Endodermal cell (in vitro differentiated cells): ENCODE results near the gene TAPBPL. TPM values are rescaled to one million over a fixed set of nuclear protein-coding genes. Genes with fewer than 3 reads are reported as not detected.
"Not testable (repeated sequence)": the region's sequence is repeated elsewhere in the genome, so short reads cannot be mapped to it uniquely, and the experiment has no call there.

Source experiments
- DNase-seq: peaks from one replicate; pipeline ENCODE4 v3.0.0-alpha.2; 2017
- H3K27ac ChIP-seq: 2 replicates; pipeline ENCODE4 v1.5.1; 2013; ENCODE audit warnings: mild to moderate bottlenecking, low read depth, low read length, moderate library complexity
- H3K27me3 ChIP-seq: 2 replicates; pipeline ENCODE4 v1.6.1; 2013; ENCODE audit warnings: mild to moderate bottlenecking, low read length, moderate library complexity; ENCODE audit not compliant: insufficient read depth, control insufficient read depth, poor library complexity, severe bottlenecking
- H3K36me3 ChIP-seq: 2 replicates; pipeline ENCODE4 v1.7.0; 2013; ENCODE audit warnings: mild to moderate bottlenecking, low read length, moderate library complexity; ENCODE audit not compliant: control insufficient read depth, insufficient read depth
- H3K4me1 ChIP-seq: one replicate; pipeline ENCODE4 v1.7.0; 2013; ENCODE audit warnings: low read length; ENCODE audit not compliant: control insufficient read depth, insufficient read depth
- H3K4me3 ChIP-seq: 2 replicates; pipeline ENCODE4 v1.5.1; 2013; ENCODE audit warnings: mild to moderate bottlenecking, low read length, moderate library complexity
- H3K9ac ChIP-seq: 2 replicates; pipeline ENCODE4 v1.6.1; 2013; ENCODE audit warnings: mild to moderate bottlenecking, low read length, moderate library complexity; ENCODE audit not compliant: poor library complexity, severe bottlenecking; ENCODE audit errors: extremely low read depth
- H3K9me3 ChIP-seq: 2 replicates; pipeline ENCODE4 v1.6.1; 2013; ENCODE audit warnings: mild to moderate bottlenecking, low read length, moderate library complexity; ENCODE audit not compliant: control insufficient read depth
- H3K27ac Mint-ChIP-seq: 2 replicates; pipeline ENCODE4 v1.8.0; 2020; ENCODE audit warnings: mixed read lengths
- H3K27me3 Mint-ChIP-seq: 2 replicates; pipeline ENCODE4 v1.8.0; 2021; ENCODE audit warnings: mild to moderate bottlenecking, mixed read lengths; ENCODE audit not compliant: insufficient read depth
- H3K36me3 Mint-ChIP-seq: 2 replicates; pipeline ENCODE4 v1.8.0; 2020; ENCODE audit warnings: low read depth, mixed read lengths
- H3K4me1 Mint-ChIP-seq: 2 replicates; pipeline ENCODE4 v1.8.0; 2020; ENCODE audit warnings: mixed read lengths
- H3K4me3 Mint-ChIP-seq: 2 replicates; pipeline ENCODE4 v1.8.0; 2020; ENCODE audit warnings: mild to moderate bottlenecking, moderate library complexity, mixed read lengths
- H3K9me3 Mint-ChIP-seq: 2 replicates; pipeline ENCODE4 v1.8.0; 2020; ENCODE audit warnings: mild to moderate bottlenecking, mixed read lengths
- CTCF ChIP-seq: fragments of 200-600 bp; sonication (generic); conservative IDR thresholded peaks from 2 replicates; pipeline ENCODE4 v1.5.0; 2021; ENCODE audit warnings: antibody characterized with exemption, mild to moderate bottlenecking
- WGBS, 2 experiments: methylation state at CpG; one replicate each; pipeline versions ENCODE4 v1.1.5 to v1.1.7; 2013; ENCODE audit warnings: missing lambda C conversion rate in 2 of 2, mixed read lengths in 1 of 2; ENCODE audit not compliant: insufficient coverage in 1 of 2, insufficient read length in 1 of 2; 5-methylcytosine and 5-hydroxymethylcytosine counted together
- total RNA-seq, 2 donors: library from RNA; stranded (reverse); fragmentation: NEBNext Ultra II Directional in 1 of 2; extraction: Animal tissue kit (Norgen Biotek cat#: 25700) in 1 of 2; gene quantifications; 2 replicates in 1 of 2; 3 replicates in 1 of 2; pipeline ENCODE4 v1.2.1, GENCODE V29; 2021

TAPBPL gene
- total RNA-seq, 2 donors from 2014 or later = 0.55 to 1.4 TPM

GRCh38 chr12:6488240-6488639, 36.4 kb downstream of the TAPBPL start:
- Mint-ChIP-seq H3K36me3 (peaks cover 15% of the 10 kb centered on the region), H3K9me3 (peaks cover 4% of the 10 kb centered on the region), H3K27ac (no peak overlapping the region), H3K4me1 (peaks cover 7% of the 10 kb centered on the region), H3K4me3 (no peak overlapping the region), H3K27me3 (peaks cover 8% of the 10 kb centered on the region)
- no peaks in the 10 kb centered on the region for H3K4me1 ChIP-seq
- no peak for TF ChIP-seq CTCF
- no peak for DNase-seq
- no peaks in the 10 kb centered on the region for H3K27me3 ChIP-seq
- no peak overlapping the region for H3K9ac ChIP-seq
- no peaks in the 10 kb centered on the region for H3K9me3 ChIP-seq
- no peak overlapping the region for H3K27ac ChIP-seq
- 80 to 88% methylated on average over 1 of the region's 1 CpG for WGBS, 2 experiments
- peaks cover 11% of the 10 kb centered on the region for H3K36me3 ChIP-seq
- H3K4me3 ChIP-seq = no peak overlapping the region

- Mint-ChIP-seq H3K27me3 (peaks cover 2% of the 10 kb centered on the region), H3K36me3 (peaks cover 15% of the 10 kb centered on the region), H3K27ac (no peak overlapping the region), H3K4me1 (peaks cover 9% of the 10 kb centered on the region), H3K9me3 (peaks cover 4% of the 10 kb centered on the region), H3K4me3 (no peak overlapping the region)
- no peak for DNase-seq
- TF ChIP-seq CTCF = no peak
- H3K27me3 ChIP-seq = no peaks in the 10 kb centered on the region
- H3K9ac ChIP-seq = no peak overlapping the region
- peaks cover 11% of the 10 kb centered on the region for H3K36me3 ChIP-seq
- H3K9me3 ChIP-seq = no peaks in the 10 kb centered on the region
- H3K27ac ChIP-seq = no peak overlapping the region
- H3K4me1 ChIP-seq = no peaks in the 10 kb centered on the region
- no peak overlapping the region for H3K4me3 ChIP-seq
- 73 to 85% methylated on average over 4 of the region's 4 CpGs for WGBS, 2 experiments
Measured at GRCh38 chr12:6489449-6489848, 37.6 kb downstream of the TAPBPL start.

GRCh38 chr12:6490673-6491072, 38.8 kb downstream of the TAPBPL start:
- H3K9ac ChIP-seq, H3K4me3 Mint-ChIP-seq, H3K27me3 Mint-ChIP-seq, H3K9me3 Mint-ChIP-seq, DNase-seq, H3K4me1 ChIP-seq, H3K9me3 ChIP-seq, H3K27ac Mint-ChIP-seq, H3K4me3 ChIP-seq, H3K27me3 ChIP-seq, H3K27ac ChIP-seq: not testable (repeated sequence)
- H3K36me3 ChIP-seq = peaks cover 19% of the 10 kb centered on the region
- WGBS, 2 experiments = 100% methylated on average over 1 of the region's 1 CpG; no CpG with 5 or more reads in 1 of the 2 experiments
- H3K36me3 Mint-ChIP-seq = peaks cover 23% of the 10 kb centered on the region
- peaks cover 20% of the 10 kb centered on the region for H3K4me1 Mint-ChIP-seq
